HL-60 (cell line): ENCODE results near the gene GBA3.

ENCODE experiments used
- DNase-seq, 2 experiments: peaks; one replicate each; pipeline ENCODE4 v3.0.0-alpha.2; 2010 to 2020; ENCODE audit warnings: low read depth in 1 of 2, low spot score in 1 of 2
- H3K27ac ChIP-seq: fragments of 250-450 bp; sonication (Bioruptor Pico); replicated peaks from 2 replicates; pipeline ENCODE4 v1.5.1; 2020; ENCODE audit warnings: mild to moderate bottlenecking, moderate library complexity
- H3K27me3 ChIP-seq: fragments of 250-450 bp; sonication (Bioruptor Pico); 2 replicates; pipeline ENCODE4 v1.5.1; 2021; ENCODE audit warnings: mild to moderate bottlenecking, moderate library complexity; ENCODE audit not compliant: insufficient read depth, poor library complexity, severe bottlenecking
- H3K4me3 ChIP-seq: replicated peaks from 2 replicates; pipeline ENCODE4 v1.5.1; 2011; ENCODE audit warnings: mild to moderate bottlenecking, control low read depth, low read length; ENCODE audit not compliant: insufficient read depth
- CTCF ChIP-seq: IDR thresholded peaks from one replicate; pipeline ENCODE4 v1.5.1; 2011; ENCODE audit warnings: low read length, control low read depth, inconsistent platforms; ENCODE audit not compliant: insufficient read depth
- GABPA ChIP-seq: IDR thresholded peaks from 2 replicates; pipeline ENCODE4 v1.6.1; 2012; ENCODE audit warnings: low read depth
- POLR2AphosphoS5 ChIP-seq: IDR thresholded peaks from 2 replicates; pipeline ENCODE4 v1.6.1; 2012; ENCODE audit warnings: low read depth
- SPI1 ChIP-seq: IDR thresholded peaks from 2 replicates; pipeline ENCODE4 v1.6.1; 2012; ENCODE audit warnings: low read depth, mild to moderate bottlenecking, borderline replicate concordance
- TF ChIP-seq, protein P1 (sequence below): IDR thresholded peaks from 2 replicates; pipeline ENCODE4 v1.6.1; 2012; ENCODE audit warnings: low read depth; ENCODE audit not compliant: insufficient replicate concordance

The GBA3 gene

GRCh38 chr4:22661443-22661842, 31.3 kb upstream of the GBA3 start:
- no peak overlapping the region for H3K4me3 ChIP-seq
- TF ChIP-seq POLR2AphosphoS5 (no peak), GABPA (no peak), CTCF (no peak)
- TF ChIP-seq, protein P1, sequence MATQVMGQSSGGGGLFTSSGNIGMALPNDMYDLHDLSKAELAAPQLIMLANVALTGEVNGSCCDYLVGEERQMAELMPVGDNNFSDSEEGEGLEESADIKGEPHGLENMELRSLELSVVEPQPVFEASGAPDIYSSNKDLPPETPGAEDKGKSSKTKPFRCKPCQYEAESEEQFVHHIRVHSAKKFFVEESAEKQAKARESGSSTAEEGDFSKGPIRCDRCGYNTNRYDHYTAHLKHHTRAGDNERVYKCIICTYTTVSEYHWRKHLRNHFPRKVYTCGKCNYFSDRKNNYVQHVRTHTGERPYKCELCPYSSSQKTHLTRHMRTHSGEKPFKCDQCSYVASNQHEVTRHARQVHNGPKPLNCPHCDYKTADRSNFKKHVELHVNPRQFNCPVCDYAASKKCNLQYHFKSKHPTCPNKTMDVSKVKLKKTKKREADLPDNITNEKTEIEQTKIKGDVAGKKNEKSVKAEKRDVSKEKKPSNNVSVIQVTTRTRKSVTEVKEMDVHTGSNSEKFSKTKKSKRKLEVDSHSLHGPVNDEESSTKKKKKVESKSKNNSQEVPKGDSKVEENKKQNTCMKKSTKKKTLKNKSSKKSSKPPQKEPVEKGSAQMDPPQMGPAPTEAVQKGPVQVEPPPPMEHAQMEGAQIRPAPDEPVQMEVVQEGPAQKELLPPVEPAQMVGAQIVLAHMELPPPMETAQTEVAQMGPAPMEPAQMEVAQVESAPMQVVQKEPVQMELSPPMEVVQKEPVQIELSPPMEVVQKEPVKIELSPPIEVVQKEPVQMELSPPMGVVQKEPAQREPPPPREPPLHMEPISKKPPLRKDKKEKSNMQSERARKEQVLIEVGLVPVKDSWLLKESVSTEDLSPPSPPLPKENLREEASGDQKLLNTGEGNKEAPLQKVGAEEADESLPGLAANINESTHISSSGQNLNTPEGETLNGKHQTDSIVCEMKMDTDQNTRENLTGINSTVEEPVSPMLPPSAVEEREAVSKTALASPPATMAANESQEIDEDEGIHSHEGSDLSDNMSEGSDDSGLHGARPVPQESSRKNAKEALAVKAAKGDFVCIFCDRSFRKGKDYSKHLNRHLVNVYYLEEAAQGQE, result no peak

GRCh38 chr4:22667332-22667940, 25.3 kb upstream of the GBA3 start:
- no peak for DNase-seq
- H3K4me3 ChIP-seq, result no peak overlapping the region
- TF ChIP-seq CTCF (no peak), GABPA (no peak), SPI1 (no peak)
- TF ChIP-seq, protein P1, result no peak
- H3K27me3 ChIP-seq, result no peaks in the 10 kb centered on the region
- H3K27ac ChIP-seq, result no peak overlapping the region

More at GRCh38 chr4:22661443-22661842, 31.3 kb upstream of the GBA3 start:
- Histone ChIP-seq H3K27me3 (no peaks in the 10 kb centered on the region), H3K27ac (no peak overlapping the region)
- no peak for DNase-seq

GRCh38 chr4:22668301-22668700, 24.4 kb upstream of the GBA3 start:
- DNase-seq, result no peak
- no peak overlapping the region for H3K27ac ChIP-seq
- TF ChIP-seq, protein P1, result no peak
- TF ChIP-seq SPI1 (no peak), POLR2AphosphoS5 (no peak), CTCF (no peak), GABPA (no peak)

More at GRCh38 chr4:22668301-22668700, 24.4 kb upstream of the GBA3 start:
- Histone ChIP-seq H3K4me3 (no peak overlapping the region), H3K27me3 (no peaks in the 10 kb centered on the region)
